Measurements from ENCODE around the gene BBOF1. TPM values are rescaled to one million over a fixed set of nuclear protein-coding genes. Genes with fewer than 3 reads are reported as not detected.

Gene BBOF1
- total and polyA plus RNA-seq, 2 of the 4 experiments (the other 2 are of a cell fraction): 1.6 TPM

- H3K27ac ChIP-seq (ENCODE audit: insufficient read depth, low read length): no peak overlapping the region
- no peaks in the 10 kb centered on the region for H3K9me1 ChIP-seq (ENCODE audit: insufficient read depth, low read length)
- no peak overlapping the region for H3K4me2 ChIP-seq (ENCODE audit: low read depth, low read length)
- no peak overlapping the region for H3K23ac ChIP-seq (ENCODE audit: low read depth, low read length)
- no peak overlapping the region for H2AFZ ChIP-seq (replicated peaks; ENCODE audit: low read length, poor library complexity)
- TF ChIP-seq POLR2A (IDR thresholded peaks at IDR 0.05; ENCODE audit: low read depth, low read length) (no peak), CEBPB (IDR thresholded peaks at IDR 0.05; ENCODE audit: low read depth, low read length) (no peak), MAZ (IDR thresholded peaks at IDR 0.05; ENCODE audit: borderline replicate concordance, low read depth, low read length) (no peak), RFX5 (IDR thresholded peaks at IDR 0.05; ENCODE audit: low read depth, low read length) (no peak), NFE2L2 (IDR thresholded peaks at IDR 0.05; ENCODE audit: low read depth, low read length) (no peak), MAFK (IDR thresholded peaks at IDR 0.05; ENCODE audit: low read depth, low read length) (no peak), CTCF (conservative IDR thresholded peaks at IDR 0.05; ENCODE audit: low read depth, low read length) (no peak), MXI1 (IDR thresholded peaks at IDR 0.05; ENCODE audit: borderline replicate concordance, low read depth, low read length) (no peak), RCOR1 (IDR thresholded peaks at IDR 0.05; ENCODE audit: insufficient replicate concordance, low read length) (no peak), SMC3 (IDR thresholded peaks at IDR 0.05; ENCODE audit: low read depth, low read length) (no peak), ELK1 (IDR thresholded peaks at IDR 0.05; ENCODE audit: borderline replicate concordance, low read depth, low read length) (no peak)
- H3K9ac ChIP-seq (ENCODE audit: low read depth, low read length): no peak overlapping the region
- H2BK15ac ChIP-seq (ENCODE audit: low read depth, low read length): no peak overlapping the region
- H2AK5ac ChIP-seq (ENCODE audit: low read depth, low read length): no peak overlapping the region
- H2BK20ac ChIP-seq (ENCODE audit: low read depth, low read length): no peak overlapping the region
- H3K27me3 ChIP-seq (ENCODE audit: control insufficient read depth, insufficient read depth, low read length): no peaks in the 10 kb centered on the region
- no peak overlapping the region for H4K91ac ChIP-seq (ENCODE audit: insufficient read depth, low read depth, low read length)
- H2AK9ac ChIP-seq (replicated peaks; ENCODE audit: low read depth, low read length, poor library complexity): no peak overlapping the region
- H3K4ac ChIP-seq (ENCODE audit: low read depth, low read length): no peak overlapping the region
- no peak overlapping the region for H3K4me3 ChIP-seq (ENCODE audit: insufficient read depth, low read depth, low read length)
- CTCF ChIA-PET: no interaction called here
- no peak for DNase-seq
- H3K9me3 ChIP-seq (ENCODE audit: control insufficient read depth, insufficient read depth, low read length): no peaks in the 10 kb centered on the region
- H2BK120ac ChIP-seq (ENCODE audit: low read depth, low read length): no peak overlapping the region
- no peaks in the 10 kb centered on the region for H3K4me1 ChIP-seq (ENCODE audit: control insufficient read depth, insufficient read depth, low read length)
- H4K8ac ChIP-seq (ENCODE audit: low read depth in 2 of 2, low read length in 2 of 2): no peak overlapping the region
- no peak overlapping the region for H4K5ac ChIP-seq (ENCODE audit: low read depth, low read length)
- in situ Hi-C loops (cut with MboI; ENCODE audit: low sequenced_read_pairs): no loop called here
- H4K20me1 ChIP-seq (ENCODE audit: insufficient read depth, low read length): no peaks in the 10 kb centered on the region
- no peak overlapping the region for H3K56ac ChIP-seq (ENCODE audit: extremely low read depth, insufficient read depth, low read length)
- no TSS peak for BruUV-seq (replicated peaks)
- 78% methylated on average over 1 of the region's 2 CpGs; no CpG with 5 or more reads in 1 of the 2 experiments for WGBS, 2 experiments (ENCODE audit: extremely low coverage in 2 of 2, insufficient read length in 1 of 2)
- ATAC-seq (ENCODE audit: low read depth): no peak
- H3K14ac ChIP-seq (replicated peaks; ENCODE audit: low read depth, low read length): no peak overlapping the region
- POLR2A ChIA-PET (ENCODE audit: unreplicated experiment): no interaction called here
- H3K79me1 ChIP-seq (ENCODE audit: low read depth in 1 of 2, low read length in 2 of 2): no peaks in the 10 kb centered on the region
- peaks cover 7% of the 10 kb centered on the region; the same call in 1 of the 2 replicates for H3K36me3 ChIP-seq (ENCODE audit: control insufficient read depth, insufficient read depth, low read length)
- no peak overlapping the region for H2BK5ac ChIP-seq (ENCODE audit: low read depth, low read length, poor library complexity, severe bottlenecking)
- H3K18ac ChIP-seq (ENCODE audit: low read depth, low read length): no peak overlapping the region
- intact Hi-C loops (cut with micrococcal nuclease): no loop called here
- dilution Hi-C loops (cut with HindIII; ENCODE audit: low sequenced_read_pairs, unreplicated experiment): no loop called here
Observed at GRCh38 chr14:73998726-73999125, 20.4 kb upstream of the BBOF1 start.
